ENCODE data around the gene SEC24C.

The SEC24C gene

GRCh38 chr10:73813333-73813732, 69.2 kb downstream of the SEC24C start:
- DNase-seq (ENCODE audit: low spot score) = no peak

GRCh38 chr10:73814276-73814895, 70.2 kb downstream of the SEC24C start:
- no peak for DNase-seq (ENCODE audit: low spot score)

GRCh38 chr10:73814896-73815718, 70.9 kb downstream of the SEC24C start:
- no peak for DNase-seq (ENCODE audit: low spot score)

GRCh38 chr10:73815719-73816030, 71.5 kb downstream of the SEC24C start:
- no peak for DNase-seq (ENCODE audit: low spot score)

GRCh38 chr10:73816917-73817729, 73.0 kb downstream of the SEC24C start:
- DNase-seq (ENCODE audit: low spot score) = no peak

GRCh38 chr10:73817826-73818225, 73.7 kb downstream of the SEC24C start:
- no peak for DNase-seq (ENCODE audit: low spot score)

- DNase-seq (ENCODE audit: low spot score) = no peak
Measured at GRCh38 chr10:73818402-73818801, 74.2 kb downstream of the SEC24C start.

- no peak for DNase-seq (ENCODE audit: low spot score)
Measured at GRCh38 chr10:73819081-73819480, 74.9 kb downstream of the SEC24C start.

GRCh38 chr10:73819513-73820093, 75.4 kb downstream of the SEC24C start:
- no peak for DNase-seq (ENCODE audit: low spot score)

Measured in CD4-positive, alpha-beta T cell treated with Interleukin-6 at 100 ng/mL for 8 hours (primary cell).